T-helper 2 cell treated with Interferon-gamma antibody and Interleukin-4, amounts not matched to agents 100 ng/mL and 5 ng/mL, for 36 hours (primary cell): Measurements from ENCODE around the gene MANEAL. TPM values are rescaled to one million over a fixed set of nuclear protein-coding genes. Genes with fewer than 3 reads are reported as not detected.

Experiments used
- intact Hi-C: fragments of 100-400 bp; cut with micrococcal nuclease; formaldehyde crosslinking; loops from one replicate; pipeline ENCODE4 v1.15.1; 2023
- total RNA-seq: library from RNA; stranded (reverse); gene quantifications from 2 replicates; pipeline ENCODE4 v1.2.3, GENCODE V29; 2022

The MANEAL gene
- total RNA-seq, 1 donor from 2014 or later = 1.9 TPM

GRCh38 chr1:37778654-37779053, 15.0 kb upstream of the MANEAL start:
- intact Hi-C loops = no loop called here

- intact Hi-C loops = no loop called here
Measured at GRCh38 chr1:37782491-37782890, 11.2 kb upstream of the MANEAL start.

GRCh38 chr1:37792943-37793686, 532 bp upstream of the MANEAL start:
- intact Hi-C loops = no loop called here

- intact Hi-C loops = no loop called here
Measured at GRCh38 chr1:37794372-37795339, 1.0 kb downstream of the MANEAL start.

- intact Hi-C loops = no loop called here
Measured at GRCh38 chr1:37795340-37796125, 1.9 kb downstream of the MANEAL start.

GRCh38 chr1:37797750-37798345, 4.2 kb downstream of the MANEAL start:
- intact Hi-C loops = no loop called here

GRCh38 chr1:37802439-37802838, 8.8 kb downstream of the MANEAL start:
- intact Hi-C loops = no loop called here

- intact Hi-C loops = loop anchor here (5.0 kb wide), 4 partner anchors 185 to 330 kb away; partner anchors contain the start of genes GNL2, SF3A3 and UTP11
Measured at GRCh38 chr1:37807220-37807554, 13.5 kb downstream of the MANEAL start.

- intact Hi-C loops = loop anchor here (1.0 to 5.0 kb wide), 6 partner anchors 52 to 330 kb away; partner anchors contain the start of genes CDCA8, GNL2, MTF1 and SF3A3
Measured at GRCh38 chr1:37807555-37808368, 14.1 kb downstream of the MANEAL start, which contains the start of the genes C1orf122 and YRDC. Gene C1orf122 (plus strand): TSS chr1:37807790. CDS start chr1:37808405, 615 bp downstream. Gene YRDC (minus strand): TSS chr1:37808208. CDS start chr1:37808180, 28 bp downstream.

- intact Hi-C loops = loop anchor here (1.0 to 5.0 kb wide), 6 partner anchors 51 to 331 kb away; partner anchors contain the start of genes CDCA8, GNL2, MTF1 and SF3A3
Measured at GRCh38 chr1:37808369-37809319, 15.0 kb downstream of the MANEAL start.

- intact Hi-C loops = loop anchor here (2.0 to 5.0 kb wide), 5 partner anchors 121 to 333 kb away; partner anchors contain the start of genes GNL2, SF3A3 and UTP11
Measured at GRCh38 chr1:37809942-37810341, 16.3 kb downstream of the MANEAL start.

- intact Hi-C loops = loop anchor here (1.0 to 2.0 kb wide), 2 partner anchors 49 to 120 kb away; no protein-coding TSS in a partner anchor
Measured at GRCh38 chr1:37811027-37811655, 17.5 kb downstream of the MANEAL start.

GRCh38 chr1:37813529-37814145, 20.0 kb downstream of the MANEAL start:
- intact Hi-C loops = no loop called here

- intact Hi-C loops = no loop called here
Measured at GRCh38 chr1:37814252-37814651, 20.6 kb downstream of the MANEAL start.

GRCh38 chr1:37817481-37817880, 23.8 kb downstream of the MANEAL start:
- intact Hi-C loops = no loop called here

GRCh38 chr1:37821481-37821880, 27.8 kb downstream of the MANEAL start:
- intact Hi-C loops = no loop called here
